Neural progenitor cell (in vitro differentiated cells): ENCODE measurements around the gene ROPN1B. TPM values are rescaled to one million over a fixed set of nuclear protein-coding genes. Genes with fewer than 3 reads are reported as not detected.
"Not testable (repeated sequence)": the region's sequence is repeated elsewhere in the genome, so short reads cannot be mapped to it uniquely, and the experiment has no call there.

Experiments
- DNase-seq: peaks from one replicate; pipeline ENCODE4 v3.0.0-alpha.2; 2016; ENCODE audit warnings: low spot score
- H2AFZ ChIP-seq: fragments of 200-600 bp; sonication (generic); replicated peaks from 2 replicates; pipeline ENCODE4 v1.6.1; 2016; ENCODE audit warnings: antibody characterized with exemption
- H3F3A ChIP-seq: fragments of 200-600 bp; sonication (generic); 2 replicates; pipeline ENCODE4 v1.6.1; 2016; ENCODE audit warnings: antibody characterized with exemption, low read depth
- H3K27ac ChIP-seq: fragments of 200-600 bp; sonication (generic); 2 replicates; pipeline ENCODE4 v1.5.1; 2016; ENCODE audit warnings: mild to moderate bottlenecking
- H3K27me3 ChIP-seq: fragments of 200-600 bp; sonication (generic); 2 replicates; pipeline ENCODE4 v1.6.1; 2016; ENCODE audit warnings: mild to moderate bottlenecking, moderate library complexity
- H3K36me3 ChIP-seq: fragments of 200-600 bp; sonication (generic); 2 replicates; pipeline ENCODE4 v1.5.1; 2016
- H3K4me1 ChIP-seq: fragments of 200-600 bp; sonication (generic); 2 replicates; pipeline ENCODE4 v1.6.1; 2016; ENCODE audit warnings: mixed run types
- H3K4me2 ChIP-seq: fragments of 200-600 bp; sonication (generic); 2 replicates; pipeline ENCODE4 v1.6.1; 2016
- H3K4me3 ChIP-seq: fragments of 200-600 bp; sonication (generic); 2 replicates; pipeline ENCODE4 v1.5.1; 2016
- H3K79me2 ChIP-seq: fragments of 200-600 bp; sonication (generic); 2 replicates; pipeline ENCODE4 v1.6.1; 2016; ENCODE audit warnings: low read depth
- H3K9ac ChIP-seq: fragments of 200-600 bp; sonication (generic); 2 replicates; pipeline ENCODE4 v1.6.1; 2016
- H3K9me3 ChIP-seq: fragments of 200-600 bp; sonication (generic); 2 replicates; pipeline ENCODE4 v1.5.1; 2016; ENCODE audit warnings: low read depth
- H4K20me1 ChIP-seq: fragments of 200-600 bp; sonication (generic); 2 replicates; pipeline ENCODE4 v1.6.1; 2016; ENCODE audit warnings: low read depth
- H3K27ac Mint-ChIP-seq: 3 replicates; pipeline ENCODE4 v1.8.0; 2021; ENCODE audit warnings: mixed read lengths
- H3K27me3 Mint-ChIP-seq: 2 replicates; pipeline ENCODE4 v1.8.0; 2022; ENCODE audit warnings: low read depth, mild to moderate bottlenecking, inconsistent platforms, moderate library complexity, mixed read lengths; ENCODE audit not compliant: insufficient read depth
- H3K36me3 Mint-ChIP-seq: 3 replicates; pipeline ENCODE4 v1.8.0; 2021; ENCODE audit warnings: mixed read lengths
- H3K4me1 Mint-ChIP-seq: 3 replicates; pipeline ENCODE4 v1.8.0; 2021; ENCODE audit warnings: mixed read lengths
- H3K4me3 Mint-ChIP-seq: 3 replicates; pipeline ENCODE4 v1.8.0; 2021; ENCODE audit warnings: mild to moderate bottlenecking, moderate library complexity, mixed read lengths
- H3K9me3 Mint-ChIP-seq: 3 replicates; pipeline ENCODE4 v1.8.0; 2020; ENCODE audit warnings: mixed read lengths
- CTCF ChIP-seq: fragments of 200-600 bp; sonication (generic); IDR thresholded peaks from 2 replicates; pipeline ENCODE4 v1.5.1; 2017; ENCODE audit warnings: antibody characterized with exemption, mild to moderate bottlenecking
- total RNA-seq: library from RNA; depleted of rRNA; stranded (reverse); fragments of >200 nt; gene quantifications from 2 replicates; pipeline ENCODE4 v1.2.3, GENCODE V29; 2015; ENCODE audit warnings: low replicate concordance

The ROPN1B gene
- total RNA-seq, 1 donor from 2014 or later, result not detected

- not testable (repeated sequence) for H3F3A ChIP-seq, H4K20me1 ChIP-seq, H3K4me2 ChIP-seq, H3K27me3 ChIP-seq, H3K36me3 ChIP-seq, H3K4me1 Mint-ChIP-seq, H3K9me3 Mint-ChIP-seq, H3K36me3 Mint-ChIP-seq, H3K4me3 Mint-ChIP-seq, H3K27ac ChIP-seq, H3K9me3 ChIP-seq, H3K79me2 ChIP-seq, H3K4me1 ChIP-seq, H3K27me3 Mint-ChIP-seq, H3K4me3 ChIP-seq, H2AFZ ChIP-seq, H3K9ac ChIP-seq, H3K27ac Mint-ChIP-seq
- peak; percentile 45 for TF ChIP-seq CTCF
- peak; percentile 46 for DNase-seq
Measured at GRCh38 chr3:125936210-125936815, 32.7 kb upstream of the ROPN1B start.

GRCh38 chr3:125936891-125937290 is 32.1 kb upstream of the ROPN1B start:
- not testable (repeated sequence) for H3K9me3 Mint-ChIP-seq, H3K36me3 ChIP-seq, H3K4me1 Mint-ChIP-seq, H4K20me1 ChIP-seq, H3K36me3 Mint-ChIP-seq, DNase-seq, H3K9ac ChIP-seq, H3F3A ChIP-seq, H3K79me2 ChIP-seq, H3K4me3 Mint-ChIP-seq, H3K4me3 ChIP-seq, H3K27me3 Mint-ChIP-seq, H3K27ac Mint-ChIP-seq, H3K4me2 ChIP-seq, H3K27me3 ChIP-seq, H3K9me3 ChIP-seq, H3K27ac ChIP-seq, H2AFZ ChIP-seq, H3K4me1 ChIP-seq

GRCh38 chr3:125947806-125948205 is 21.2 kb upstream of the ROPN1B start:
- H3K4me1 ChIP-seq, result not testable (repeated sequence)

GRCh38 chr3:125948901-125949300 is 20.1 kb upstream of the ROPN1B start:
- not testable (repeated sequence) for H3K4me3 ChIP-seq, H3F3A ChIP-seq, H3K27ac Mint-ChIP-seq, H3K27me3 Mint-ChIP-seq, H3K36me3 ChIP-seq, H3K4me1 ChIP-seq, H3K4me3 Mint-ChIP-seq, H3K79me2 ChIP-seq, H3K4me2 ChIP-seq, H3K9me3 Mint-ChIP-seq, H2AFZ ChIP-seq, H3K4me1 Mint-ChIP-seq, H3K9me3 ChIP-seq, H3K27ac ChIP-seq, H3K9ac ChIP-seq, H4K20me1 ChIP-seq, H3K36me3 Mint-ChIP-seq, DNase-seq
- peaks cover 55% of the 10 kb centered on the region for H3K27me3 ChIP-seq

More at GRCh38 chr3:125947806-125948205, 21.2 kb upstream of the ROPN1B start:
- not testable (repeated sequence) for H3K9me3 ChIP-seq, H3K4me1 Mint-ChIP-seq, DNase-seq, H3K27ac Mint-ChIP-seq, H3K4me2 ChIP-seq, H4K20me1 ChIP-seq, H2AFZ ChIP-seq, H3K27me3 Mint-ChIP-seq, H3K27ac ChIP-seq, H3K36me3 ChIP-seq, H3K36me3 Mint-ChIP-seq, H3K9ac ChIP-seq, H3K79me2 ChIP-seq, H3K9me3 Mint-ChIP-seq, H3F3A ChIP-seq, H3K4me3 ChIP-seq, H3K4me3 Mint-ChIP-seq
- peaks cover 59% of the 10 kb centered on the region for H3K27me3 ChIP-seq

- H3K27ac ChIP-seq, H3K36me3 Mint-ChIP-seq, H3K9me3 Mint-ChIP-seq, H4K20me1 ChIP-seq, DNase-seq, H3K4me2 ChIP-seq, H3K9ac ChIP-seq, H3K4me3 ChIP-seq, H3K27ac Mint-ChIP-seq, H3K4me1 Mint-ChIP-seq, H2AFZ ChIP-seq, H3F3A ChIP-seq, H3K27me3 Mint-ChIP-seq, H3K4me3 Mint-ChIP-seq, H3K79me2 ChIP-seq, H3K36me3 ChIP-seq, H3K9me3 ChIP-seq, H3K4me1 ChIP-seq: not testable (repeated sequence)
- peaks cover 63% of the 10 kb centered on the region for H3K27me3 ChIP-seq
Measured at GRCh38 chr3:125951176-125951575, 17.8 kb upstream of the ROPN1B start.

- DNase-seq, H2AFZ ChIP-seq, H4K20me1 ChIP-seq, H3K4me3 ChIP-seq, H3K9me3 ChIP-seq, H3K27me3 Mint-ChIP-seq, H3K36me3 Mint-ChIP-seq, H3K9me3 Mint-ChIP-seq, H3K79me2 ChIP-seq, H3K4me1 ChIP-seq, H3K4me1 Mint-ChIP-seq, H3K4me2 ChIP-seq, H3F3A ChIP-seq, H3K36me3 ChIP-seq, H3K27ac Mint-ChIP-seq, H3K9ac ChIP-seq, H3K27ac ChIP-seq: not testable (repeated sequence)
- H3K4me3 Mint-ChIP-seq, result peak overlapping the region; percentile 33
- peaks cover 65% of the 10 kb centered on the region for H3K27me3 ChIP-seq
Measured at GRCh38 chr3:125957020-125957419, 12.0 kb upstream of the ROPN1B start.
